PFSK-1 (cell line): ENCODE data around the gene CREB3L2.

Source experiments
- FOXP2 ChIP-seq: optimal IDR thresholded peaks from 2 replicates; pipeline ENCODE3; 2011; ENCODE audit warnings: borderline replicate concordance, control low read depth, inconsistent platforms; ENCODE audit not compliant: insufficient read depth; ENCODE audit errors: extremely low read length, extremely low read depth
- POLR2AphosphoS5 ChIP-seq: IDR thresholded peaks from 2 replicates; pipeline ENCODE4 v1.6.1; 2012; ENCODE audit warnings: low read depth, mild to moderate bottlenecking, control low read depth, low read length, moderate library complexity
- SIN3A ChIP-seq: IDR thresholded peaks from 2 replicates; pipeline ENCODE4 v1.6.1; 2012; ENCODE audit warnings: mild to moderate bottlenecking, low read length, moderate library complexity, borderline replicate concordance; ENCODE audit not compliant: insufficient read depth
- TAF1 ChIP-seq: IDR thresholded peaks from 2 replicates; pipeline ENCODE4 v1.6.1; 2012; ENCODE audit warnings: low read length, control low read depth, borderline replicate concordance; ENCODE audit not compliant: insufficient read depth
- TF ChIP-seq, protein P1 (sequence below), 2 experiments: IDR thresholded peaks; 2 replicates each; pipeline versions ENCODE4 v1.6.1 to v1.8.0; 2011 to 2012; ENCODE audit warnings: low read depth in 2 of 2, low read length in 2 of 2, control low read depth in 1 of 2, inconsistent platforms in 1 of 2, mild to moderate bottlenecking in 1 of 2, moderate library complexity in 1 of 2; ENCODE audit not compliant: insufficient read depth in 1 of 2

The CREB3L2 gene

DNA sequence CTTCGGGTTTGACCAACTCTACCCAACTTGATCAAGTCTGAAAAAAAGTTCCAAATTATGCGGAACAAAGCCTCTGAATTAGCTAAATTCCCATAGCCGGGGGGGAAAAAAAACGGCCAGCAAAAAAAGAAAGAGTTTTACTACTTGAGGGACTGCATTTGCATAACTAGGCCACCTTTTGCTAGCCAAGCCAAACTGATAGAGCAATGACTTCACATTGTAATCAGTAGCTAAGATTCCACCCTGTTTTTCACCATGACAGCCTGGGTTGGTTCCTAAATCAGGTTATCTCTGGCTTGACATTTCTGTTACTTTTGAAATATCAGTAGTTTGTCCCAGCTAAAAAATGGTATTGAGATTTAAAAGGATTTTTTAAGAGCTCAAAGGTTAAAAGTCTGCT is 31.4 kb upstream of the CREB3L2 start:
- TF ChIP-seq, protein P1, sequence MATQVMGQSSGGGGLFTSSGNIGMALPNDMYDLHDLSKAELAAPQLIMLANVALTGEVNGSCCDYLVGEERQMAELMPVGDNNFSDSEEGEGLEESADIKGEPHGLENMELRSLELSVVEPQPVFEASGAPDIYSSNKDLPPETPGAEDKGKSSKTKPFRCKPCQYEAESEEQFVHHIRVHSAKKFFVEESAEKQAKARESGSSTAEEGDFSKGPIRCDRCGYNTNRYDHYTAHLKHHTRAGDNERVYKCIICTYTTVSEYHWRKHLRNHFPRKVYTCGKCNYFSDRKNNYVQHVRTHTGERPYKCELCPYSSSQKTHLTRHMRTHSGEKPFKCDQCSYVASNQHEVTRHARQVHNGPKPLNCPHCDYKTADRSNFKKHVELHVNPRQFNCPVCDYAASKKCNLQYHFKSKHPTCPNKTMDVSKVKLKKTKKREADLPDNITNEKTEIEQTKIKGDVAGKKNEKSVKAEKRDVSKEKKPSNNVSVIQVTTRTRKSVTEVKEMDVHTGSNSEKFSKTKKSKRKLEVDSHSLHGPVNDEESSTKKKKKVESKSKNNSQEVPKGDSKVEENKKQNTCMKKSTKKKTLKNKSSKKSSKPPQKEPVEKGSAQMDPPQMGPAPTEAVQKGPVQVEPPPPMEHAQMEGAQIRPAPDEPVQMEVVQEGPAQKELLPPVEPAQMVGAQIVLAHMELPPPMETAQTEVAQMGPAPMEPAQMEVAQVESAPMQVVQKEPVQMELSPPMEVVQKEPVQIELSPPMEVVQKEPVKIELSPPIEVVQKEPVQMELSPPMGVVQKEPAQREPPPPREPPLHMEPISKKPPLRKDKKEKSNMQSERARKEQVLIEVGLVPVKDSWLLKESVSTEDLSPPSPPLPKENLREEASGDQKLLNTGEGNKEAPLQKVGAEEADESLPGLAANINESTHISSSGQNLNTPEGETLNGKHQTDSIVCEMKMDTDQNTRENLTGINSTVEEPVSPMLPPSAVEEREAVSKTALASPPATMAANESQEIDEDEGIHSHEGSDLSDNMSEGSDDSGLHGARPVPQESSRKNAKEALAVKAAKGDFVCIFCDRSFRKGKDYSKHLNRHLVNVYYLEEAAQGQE (IDR thresholded peaks at IDR 0.05; ENCODE audit: insufficient read depth in 1 of 2, low read depth in 2 of 2, low read length in 2 of 2) = no peak
- no peak for TF ChIP-seq FOXP2
- no peak for TF ChIP-seq TAF1
- no peak for TF ChIP-seq SIN3A
- TF ChIP-seq POLR2AphosphoS5 = no peak

DNA sequence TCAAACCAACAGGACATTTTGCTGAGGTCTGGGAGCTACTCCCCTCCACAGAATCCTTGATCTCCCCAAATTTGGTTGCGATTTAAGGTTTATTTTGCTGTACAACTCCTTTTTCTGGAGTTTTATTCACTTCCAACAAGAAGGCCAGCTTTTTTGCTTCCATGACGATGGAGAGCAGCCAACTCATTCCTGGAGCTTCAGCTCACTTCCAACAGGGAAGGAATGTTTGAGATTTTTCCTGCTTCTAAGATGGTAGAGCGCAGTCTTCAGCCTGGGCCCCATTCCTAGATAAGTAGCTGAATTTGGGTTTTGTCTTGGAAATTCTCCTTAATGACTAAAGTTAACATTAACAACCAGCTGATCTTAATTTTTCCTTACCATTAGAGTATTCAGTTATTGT is 30.9 kb upstream of the CREB3L2 start:
- TF ChIP-seq SIN3A = no peak
- TF ChIP-seq, protein P1 (IDR thresholded peaks at IDR 0.05; ENCODE audit: insufficient read depth in 1 of 2, low read depth in 2 of 2, low read length in 2 of 2) = no peak
- no peak for TF ChIP-seq FOXP2
- TF ChIP-seq TAF1 = no peak
- TF ChIP-seq POLR2AphosphoS5 = no peak

DNA sequence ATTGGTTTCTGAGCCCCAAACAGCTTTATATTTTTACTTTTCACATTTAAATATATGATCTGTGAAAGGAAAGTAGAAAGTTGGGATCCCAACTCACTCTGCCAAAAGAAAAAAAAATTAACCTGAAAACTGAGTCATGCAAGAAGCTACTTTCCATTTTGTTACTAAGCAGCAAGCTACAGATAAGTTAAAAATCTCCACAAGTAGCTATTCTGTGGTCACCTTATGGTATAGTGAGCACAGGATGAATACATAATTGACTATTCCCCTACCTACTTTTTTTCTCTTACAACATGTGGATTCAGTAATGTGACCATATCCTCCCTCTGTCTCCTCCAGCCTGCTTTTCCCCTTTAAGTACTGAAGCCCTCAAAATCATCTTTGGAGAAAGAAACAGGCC is 30.3 kb upstream of the CREB3L2 start:
- TF ChIP-seq POLR2AphosphoS5 = no peak
- TF ChIP-seq, protein P1 (IDR thresholded peaks at IDR 0.05; ENCODE audit: insufficient read depth in 1 of 2, low read depth in 2 of 2, low read length in 2 of 2) = no peak
- no peak for TF ChIP-seq TAF1
- TF ChIP-seq FOXP2 = no peak
- no peak for TF ChIP-seq SIN3A

DNA sequence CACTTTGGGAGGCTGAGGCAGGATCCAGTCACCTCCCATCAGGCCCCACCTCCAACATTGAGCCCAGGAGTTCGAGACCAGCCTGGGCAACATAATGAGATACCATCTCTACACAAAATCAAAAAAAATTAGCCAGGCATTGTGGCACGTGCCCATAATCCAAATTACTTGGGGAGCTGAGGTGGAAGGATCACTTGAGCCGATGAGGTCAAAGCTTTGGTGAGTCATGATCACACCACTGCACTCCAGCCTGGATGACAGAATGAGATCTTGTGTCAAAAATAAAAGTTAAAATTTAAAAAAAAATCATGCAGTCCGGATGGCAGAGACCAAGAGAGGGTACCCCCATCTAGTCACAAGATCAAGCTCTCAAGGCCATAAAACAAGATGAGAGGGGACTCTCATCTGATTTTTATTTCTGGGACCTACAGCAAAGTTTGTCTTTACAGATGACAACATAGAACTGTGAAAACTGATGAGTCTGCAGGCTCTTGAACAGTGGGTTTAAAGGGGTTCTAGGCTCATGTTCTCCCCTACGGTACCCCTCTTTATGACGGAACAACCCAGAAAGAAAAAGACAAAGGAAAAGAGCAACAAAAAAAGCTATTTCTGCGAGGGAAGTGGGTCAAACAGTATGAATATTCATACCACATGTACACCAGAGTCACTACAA is 28.9 kb upstream of the CREB3L2 start:
- TF ChIP-seq SIN3A (no peak), POLR2AphosphoS5 (no peak), FOXP2 (no peak), TAF1 (no peak)
- TF ChIP-seq, protein P1 (IDR thresholded peaks at IDR 0.05; ENCODE audit: insufficient read depth in 1 of 2, low read depth in 2 of 2, low read length in 2 of 2) = no peak
